Neuron (in vitro differentiated cells): Measurements from ENCODE around the gene NQO2.
"Not testable (repeated sequence)": the region's sequence is repeated elsewhere in the genome, so short reads cannot be mapped to it uniquely, and the experiment has no call there.

Experiments
- H2AFZ ChIP-seq: one replicate; pipeline ENCODE4 v1.6.1; 2013; ENCODE audit warnings: low read depth, mild to moderate bottlenecking, inconsistent platforms, low read length, moderate library complexity
- H3K27me3 ChIP-seq: one replicate; pipeline ENCODE4 v1.6.1; 2013; ENCODE audit warnings: low read length; ENCODE audit not compliant: insufficient read depth
- H3K36me3 ChIP-seq: one replicate; pipeline ENCODE4 v1.6.1; 2013; ENCODE audit warnings: low read length; ENCODE audit not compliant: insufficient read depth
- H3K4me1 ChIP-seq: one replicate; pipeline ENCODE4 v1.6.1; 2013; ENCODE audit warnings: low read length; ENCODE audit not compliant: insufficient read depth
- H3K4me3 ChIP-seq: 2 replicates; pipeline ENCODE4 v1.5.1; 2013; ENCODE audit warnings: mild to moderate bottlenecking, low read length, moderate library complexity
- H3K9me3 ChIP-seq: one replicate; pipeline ENCODE4 v1.6.1; 2013; ENCODE audit warnings: low read length

The NQO2 gene

DNA sequence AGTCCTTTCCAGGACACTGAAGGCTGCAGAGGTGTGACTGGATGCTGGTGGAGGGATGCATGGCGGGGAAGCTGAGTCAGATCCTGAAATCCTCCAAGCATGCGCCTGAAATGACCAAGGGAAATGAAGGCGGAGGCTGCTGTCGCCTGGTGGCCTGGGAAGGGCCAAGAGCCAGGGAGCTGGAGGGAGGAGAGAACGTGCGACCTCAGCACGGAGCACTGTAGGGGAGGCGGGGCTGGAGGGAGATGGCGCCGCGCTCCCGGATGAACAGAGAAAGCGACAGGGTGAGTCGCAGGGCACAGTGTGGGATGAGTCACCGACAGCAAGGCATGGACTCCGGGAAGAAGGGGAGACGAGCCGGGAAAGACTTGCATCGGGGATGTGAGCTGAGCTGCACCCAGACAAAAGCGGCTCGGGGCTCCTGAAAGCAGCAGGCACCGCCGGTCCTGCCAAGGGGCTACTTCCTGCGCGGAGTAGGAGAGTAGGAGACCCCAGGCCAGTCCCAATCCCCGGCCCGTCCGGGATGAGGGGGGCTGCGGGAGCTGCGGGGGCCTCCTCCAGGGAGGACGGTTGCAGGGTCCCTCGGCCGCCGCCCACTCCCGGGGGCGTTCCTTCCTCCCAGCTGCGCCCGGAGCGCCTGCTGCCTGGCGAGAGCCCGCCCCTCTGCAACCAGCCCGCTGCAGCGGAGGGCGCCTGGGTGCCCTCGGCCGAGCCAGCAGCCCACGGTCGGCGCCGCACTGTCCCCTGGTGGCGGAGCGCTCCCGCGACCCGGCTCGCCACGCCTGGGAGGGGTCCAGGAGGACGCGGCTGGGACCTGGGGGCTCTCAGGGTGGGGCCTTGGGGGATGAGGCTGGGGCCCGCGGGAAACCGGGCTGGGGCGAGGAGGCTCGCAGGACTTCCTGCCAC is 11.0 kb upstream of the NQO2 start:
- Histone ChIP-seq H3K36me3 (no peaks in the 10 kb centered on the region), H3K27me3 (no peaks in the 10 kb centered on the region), H3K4me3 (peak overlapping the region; percentile 61), H2AFZ (peak overlapping the region; percentile 42), H3K9me3 (no peaks in the 10 kb centered on the region), H3K4me1 (peaks cover 25% of the 10 kb centered on the region)

DNA sequence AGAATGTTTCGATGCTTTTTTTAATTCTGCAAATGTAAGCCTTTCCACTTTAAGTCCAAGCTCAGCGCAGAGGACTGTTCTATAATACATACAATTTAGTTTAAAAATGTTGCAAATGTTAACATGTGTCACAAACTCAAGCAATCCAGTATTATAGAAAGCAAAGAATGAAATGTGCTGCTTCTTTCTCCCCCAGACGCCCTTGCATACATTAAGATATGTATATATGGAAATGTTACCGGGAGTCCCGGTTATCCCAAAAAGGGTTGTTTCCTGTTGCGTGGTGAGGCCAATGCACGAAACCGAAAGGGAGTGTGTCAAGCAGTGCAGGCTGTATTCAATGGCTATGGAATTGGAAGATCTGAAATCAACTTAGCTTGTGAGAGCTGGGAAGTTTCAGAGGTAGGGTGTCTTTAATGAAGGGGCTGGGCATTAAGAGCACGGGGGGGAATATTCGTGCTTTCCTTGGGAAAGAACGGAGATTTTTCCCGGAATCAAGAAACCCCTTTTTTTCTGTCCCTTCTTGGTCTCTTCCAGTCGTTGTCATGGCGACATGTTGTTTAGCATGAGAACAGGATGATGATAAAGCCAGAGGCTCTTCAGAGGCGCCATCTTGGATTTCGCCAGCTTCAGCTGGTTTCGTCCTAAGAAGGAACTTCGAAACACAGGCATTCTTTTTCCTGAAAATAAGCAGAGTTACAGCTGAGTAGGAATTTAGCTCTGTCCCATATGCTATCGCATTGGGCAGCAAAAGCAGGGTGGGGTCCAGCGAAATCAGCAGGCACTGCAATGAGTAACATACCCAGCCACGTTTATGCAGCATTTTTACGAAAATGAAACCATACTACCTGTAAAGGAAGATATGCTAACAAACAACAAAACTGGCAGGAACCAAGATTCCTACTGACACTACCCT is 10.1 kb upstream of the NQO2 start:
- Histone ChIP-seq H3K27me3 (no peaks in the 10 kb centered on the region), H3K4me3 (peak overlapping the region; percentile 61), H3K9me3 (no peaks in the 10 kb centered on the region), H2AFZ (no peak overlapping the region), H3K36me3 (no peaks in the 10 kb centered on the region), H3K4me1 (peaks cover 25% of the 10 kb centered on the region)

DNA sequence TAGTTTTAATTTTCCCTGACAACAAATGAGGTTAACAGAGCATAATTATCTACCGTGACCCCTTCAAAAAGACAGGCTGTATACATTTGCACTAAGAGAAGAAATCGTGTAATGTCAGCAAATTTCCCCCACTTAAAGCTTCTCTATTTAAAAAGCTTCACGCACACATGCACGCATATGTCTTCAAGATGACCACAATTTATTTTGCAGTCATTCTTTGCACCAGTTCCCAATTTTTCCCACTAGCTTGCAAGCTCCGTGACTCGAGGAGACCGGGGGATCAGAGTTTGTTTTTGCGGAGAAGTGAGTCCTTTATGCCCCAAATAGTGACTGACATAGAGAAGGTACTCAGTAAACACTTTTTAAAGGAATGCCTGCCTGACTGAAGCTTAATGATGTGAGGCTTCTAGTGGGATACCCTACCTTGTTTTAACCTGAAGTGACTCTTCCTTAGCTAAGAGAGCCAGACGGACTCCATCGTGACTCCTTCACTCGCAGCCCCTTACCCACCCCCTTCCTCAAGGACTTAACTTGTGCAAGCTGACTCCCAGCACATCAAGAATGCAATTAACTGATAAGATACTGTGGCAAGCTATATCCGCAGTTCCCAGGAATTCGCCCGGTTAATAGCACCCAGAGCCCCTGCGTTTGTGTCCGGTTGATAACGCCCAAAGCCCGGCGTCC is 9.3 kb upstream of the NQO2 start:
- peak overlapping the region; percentile 61 for H3K4me3 ChIP-seq
- H2AFZ ChIP-seq, result no peak overlapping the region
- H3K27me3 ChIP-seq, result no peaks in the 10 kb centered on the region
- no peaks in the 10 kb centered on the region for H3K36me3 ChIP-seq
- peaks cover 25% of the 10 kb centered on the region for H3K4me1 ChIP-seq
- H3K9me3 ChIP-seq, result no peaks in the 10 kb centered on the region

DNA sequence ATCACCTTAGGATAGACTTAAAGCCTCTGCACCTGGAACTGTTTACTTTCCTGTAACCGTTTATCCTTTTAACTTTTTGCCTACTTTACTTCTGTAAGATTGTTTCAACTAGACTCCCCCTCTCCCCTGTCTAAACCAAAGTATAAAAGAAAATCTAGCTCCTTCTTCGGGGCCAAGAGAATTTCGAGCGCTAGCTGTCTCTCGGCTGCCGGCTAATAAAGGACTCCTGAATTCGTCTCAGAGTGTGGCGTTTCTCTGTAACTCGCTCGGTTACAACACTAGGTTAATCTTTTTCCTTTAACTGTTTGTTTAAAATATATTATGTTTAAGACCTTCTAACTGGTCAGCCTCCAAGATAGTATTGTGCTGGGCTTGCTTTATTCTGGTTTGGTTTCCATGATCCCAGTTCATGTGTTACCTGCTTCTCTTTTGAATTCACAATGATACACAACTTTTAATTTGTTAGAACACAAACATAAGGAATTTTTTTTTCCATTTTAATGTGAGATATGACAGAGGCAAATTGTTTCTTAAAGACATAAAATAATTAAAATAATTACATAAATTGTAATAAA is 8.7 kb upstream of the NQO2 start:
- Histone ChIP-seq H2AFZ (no peak overlapping the region), H3K27me3 (no peaks in the 10 kb centered on the region), H3K36me3 (no peaks in the 10 kb centered on the region), H3K4me3 (no peak overlapping the region), H3K4me1 (peaks cover 20% of the 10 kb centered on the region), H3K9me3 (no peaks in the 10 kb centered on the region)

DNA sequence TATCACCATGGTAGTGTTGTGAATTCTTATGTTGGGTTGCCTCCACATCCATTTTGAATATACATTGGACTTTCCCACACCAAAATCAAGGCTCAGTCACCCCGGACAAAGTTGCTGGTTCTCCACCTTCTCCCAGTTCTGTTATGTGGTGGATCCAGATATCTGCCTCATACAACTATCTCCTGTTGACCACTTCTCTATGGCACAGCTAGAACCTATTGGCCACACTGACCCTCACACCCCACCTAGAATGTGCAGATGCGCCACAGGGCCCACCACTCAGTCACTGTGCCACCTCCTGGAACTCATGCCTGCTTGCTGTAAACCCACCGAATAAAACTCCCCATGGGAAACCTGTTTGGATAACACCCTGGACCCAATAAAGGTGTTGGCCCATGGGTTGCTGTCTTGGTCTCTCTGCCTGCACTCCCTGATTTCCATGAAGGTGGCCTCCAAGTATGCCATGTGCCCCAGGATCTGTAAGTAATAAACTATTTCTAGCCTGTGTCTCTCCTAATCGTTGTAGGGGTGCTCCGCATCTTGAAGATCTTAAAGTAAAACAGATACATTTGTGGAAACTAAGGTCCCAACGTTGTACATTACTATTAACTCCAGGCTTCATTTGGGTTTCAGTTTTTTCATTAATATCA is 7.2 kb upstream of the NQO2 start:
- Histone ChIP-seq H3K36me3 (no peaks in the 10 kb centered on the region), H2AFZ (no peak overlapping the region), H3K9me3 (no peaks in the 10 kb centered on the region), H3K4me3 (no peak overlapping the region), H3K4me1 (peaks cover 20% of the 10 kb centered on the region), H3K27me3 (no peaks in the 10 kb centered on the region)

DNA sequence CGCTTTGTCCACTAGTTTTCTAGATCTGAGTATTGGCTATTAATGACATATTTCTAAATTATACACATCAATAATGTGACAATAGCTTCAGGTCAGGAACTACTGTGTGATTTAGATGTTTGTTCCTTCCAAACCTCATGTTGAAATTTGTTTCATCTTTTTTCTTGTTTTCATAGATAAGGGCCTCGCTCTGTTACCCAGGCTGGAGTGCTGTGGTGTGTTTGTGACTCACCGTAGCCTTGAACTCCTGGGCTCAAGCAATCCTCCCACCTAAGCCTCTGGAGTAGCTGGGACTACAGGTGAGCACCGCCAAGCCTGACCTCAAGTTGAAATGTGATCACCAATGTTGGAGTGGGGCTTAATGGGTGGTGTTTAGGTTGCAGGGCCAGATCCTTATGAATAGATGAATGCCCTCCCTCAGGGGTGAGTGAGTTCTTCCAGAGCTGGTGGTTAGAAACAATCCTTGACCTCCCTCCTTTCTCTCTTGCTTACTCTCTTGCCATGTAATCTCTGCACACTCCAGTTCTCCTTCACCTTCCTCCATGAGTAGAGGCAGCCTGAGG is 5.9 kb upstream of the NQO2 start:
- no peak overlapping the region for H2AFZ ChIP-seq
- H3K9me3 ChIP-seq, result no peaks in the 10 kb centered on the region
- no peak overlapping the region for H3K4me3 ChIP-seq
- no peaks in the 10 kb centered on the region for H3K27me3 ChIP-seq
- H3K36me3 ChIP-seq, result no peaks in the 10 kb centered on the region
- peaks cover 22% of the 10 kb centered on the region for H3K4me1 ChIP-seq

DNA sequence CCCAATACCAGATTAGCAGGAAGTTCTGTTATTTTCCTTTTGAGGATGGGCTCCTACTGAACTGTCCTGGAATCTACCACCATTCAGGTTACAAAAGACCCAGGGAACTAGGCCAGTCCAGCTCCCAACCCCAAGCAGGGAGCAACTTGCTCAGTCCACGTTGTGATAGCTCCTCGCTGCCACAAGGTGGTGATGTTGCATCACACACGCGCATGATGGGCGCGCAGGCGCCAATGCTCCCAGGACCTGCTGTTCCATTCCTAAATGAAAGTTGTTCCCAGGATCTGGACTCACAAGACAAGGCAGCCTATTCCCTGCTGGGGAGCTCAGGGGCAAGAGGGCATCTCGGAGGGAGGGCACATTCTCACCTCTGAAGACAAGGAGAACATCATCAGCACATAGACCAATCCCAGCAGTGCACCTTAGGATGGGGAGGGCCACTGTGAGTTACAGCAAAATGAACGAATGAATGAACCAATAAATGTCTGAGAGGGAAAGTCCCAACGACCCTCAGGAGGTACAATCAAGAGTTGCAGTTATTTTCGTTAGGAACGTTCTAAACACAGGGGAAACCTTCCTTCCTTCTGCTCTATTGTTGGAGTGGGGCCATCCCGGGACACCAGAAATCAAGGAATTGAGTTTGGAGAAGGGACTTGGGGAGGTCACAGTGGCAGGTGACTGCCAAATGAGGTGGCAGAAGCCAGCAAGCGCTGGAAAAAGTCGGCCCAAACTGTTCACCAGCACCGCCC is 1.3 kb upstream of the NQO2 start:
- H3K27me3 ChIP-seq, H3K9me3 ChIP-seq, H3K36me3 ChIP-seq: not testable (repeated sequence)
- Histone ChIP-seq H2AFZ (peak overlapping the region; percentile 27), H3K4me3 (peak overlapping the region; percentile 62), H3K4me1 (peaks cover 19% of the 10 kb centered on the region)

DNA sequence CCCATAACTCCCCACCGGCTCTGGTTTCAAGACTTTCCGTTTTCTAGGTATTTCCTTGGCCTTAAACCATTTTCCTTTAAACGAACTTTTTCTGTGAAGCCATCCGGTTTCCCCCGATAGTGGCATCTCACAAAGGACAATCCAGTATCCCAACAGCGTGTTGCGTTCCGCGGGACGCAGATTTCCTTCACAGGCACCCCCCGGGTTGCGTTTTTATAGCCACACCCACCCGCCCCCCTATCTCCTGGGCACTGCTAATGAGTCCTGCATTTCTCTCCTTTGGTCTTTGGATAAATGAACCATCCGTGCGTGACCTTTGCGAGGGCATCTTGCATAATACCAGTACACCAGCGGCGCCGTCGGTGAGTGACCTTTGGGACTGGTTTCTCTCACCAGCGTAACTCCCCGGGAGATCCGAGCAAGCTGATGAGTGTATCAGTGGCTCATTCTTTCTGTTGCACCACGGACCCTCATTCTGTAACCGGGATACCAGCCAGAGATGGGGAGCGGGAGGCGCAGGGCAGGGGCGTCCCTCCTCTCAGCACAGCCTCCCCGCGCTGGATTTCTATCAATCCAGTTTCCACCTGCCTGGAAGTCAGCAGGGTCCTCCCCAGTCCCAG is 586 bp upstream of the NQO2 start:
- Histone ChIP-seq H2AFZ (peak overlapping the region; percentile 27), H3K27me3 (no peaks in the 10 kb centered on the region), H3K36me3 (no peaks in the 10 kb centered on the region), H3K4me1 (peaks cover 19% of the 10 kb centered on the region), H3K4me3 (peak overlapping the region; percentile 62), H3K9me3 (no peaks in the 10 kb centered on the region)

DNA sequence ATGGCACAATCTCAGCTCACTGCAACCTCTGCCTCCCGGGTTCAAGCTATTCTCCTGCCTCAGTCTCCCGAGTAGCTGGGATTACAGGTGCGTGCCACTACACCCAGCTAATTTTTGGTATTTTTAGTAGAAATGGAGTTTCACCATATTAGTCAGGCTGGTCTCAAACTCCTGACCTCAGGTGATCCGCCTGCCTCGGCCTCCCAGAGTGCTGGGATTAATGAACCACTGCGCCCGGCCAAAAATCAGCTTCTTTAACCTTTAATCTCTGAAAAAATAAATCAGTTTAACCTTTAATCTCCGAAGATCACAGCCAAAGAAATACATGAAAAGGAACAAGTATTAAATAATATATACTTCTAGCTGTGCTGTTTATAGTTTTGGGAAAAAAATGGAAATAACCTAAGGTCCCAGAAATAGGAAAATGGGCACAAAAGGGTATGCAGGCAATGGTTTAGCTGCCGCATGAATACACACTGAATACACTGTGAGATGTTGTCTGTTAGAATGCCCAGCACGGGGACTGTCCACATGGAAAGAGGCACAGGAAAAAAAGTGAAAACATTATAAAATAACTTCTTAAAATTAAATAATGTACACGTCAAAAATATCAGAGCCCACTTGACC is 1.6 kb downstream of the NQO2 start:
- no peaks in the 10 kb centered on the region for H3K27me3 ChIP-seq
- H3K9me3 ChIP-seq, result no peaks in the 10 kb centered on the region
- H3K4me1 ChIP-seq, result peaks cover 19% of the 10 kb centered on the region
- peaks cover 16% of the 10 kb centered on the region for H3K36me3 ChIP-seq
- H3K4me3 ChIP-seq, result no peak overlapping the region
- no peak overlapping the region for H2AFZ ChIP-seq

DNA sequence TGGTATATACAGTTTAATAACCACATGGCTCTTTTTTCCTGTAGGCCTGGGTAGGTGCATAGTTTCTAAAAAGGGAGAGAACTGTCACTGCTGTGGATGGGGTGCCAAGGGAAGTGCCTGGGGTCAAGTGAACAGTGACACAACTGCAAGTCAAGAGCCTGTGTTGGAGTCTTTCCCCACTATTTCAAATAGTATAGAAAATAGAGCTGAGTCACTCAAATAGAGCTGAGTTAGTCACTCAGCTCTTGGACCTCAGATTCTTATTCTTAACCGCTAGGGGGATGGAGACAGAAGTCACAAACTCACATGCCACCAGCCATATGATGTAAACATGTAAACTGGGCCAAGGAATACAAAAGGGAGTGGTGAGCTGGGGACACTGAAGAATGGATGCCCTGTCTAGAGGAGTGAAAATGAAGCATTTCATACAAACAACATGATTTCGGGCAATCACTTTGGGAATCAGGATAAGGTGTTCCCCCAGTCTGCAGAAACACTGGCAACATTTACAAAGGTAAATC is 2.1 kb downstream of the NQO2 start:
- H3K4me1 ChIP-seq, result peaks cover 19% of the 10 kb centered on the region
- H3K4me3 ChIP-seq, result no peak overlapping the region
- no peaks in the 10 kb centered on the region for H3K27me3 ChIP-seq
- no peak overlapping the region for H2AFZ ChIP-seq
- H3K9me3 ChIP-seq, result no peaks in the 10 kb centered on the region
- H3K36me3 ChIP-seq, result peaks cover 18% of the 10 kb centered on the region

DNA sequence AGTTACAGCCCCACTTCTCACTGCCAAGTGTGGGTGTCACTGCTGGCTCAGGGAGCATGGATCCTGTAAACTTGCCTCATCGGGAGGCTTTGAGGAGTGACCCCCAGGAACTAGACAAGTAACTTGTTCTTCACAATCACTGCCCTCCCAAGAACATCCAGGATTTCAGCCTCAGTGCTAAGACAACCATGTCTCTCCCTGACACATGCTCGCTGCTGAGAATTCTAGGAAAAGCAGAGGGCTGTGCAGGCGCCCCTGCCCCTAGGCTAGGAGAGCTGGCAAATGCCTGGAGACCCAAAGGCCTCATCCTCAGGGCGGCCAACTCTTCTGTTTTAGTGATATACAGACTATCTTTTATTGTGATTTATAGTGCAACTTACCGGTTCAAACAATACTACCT is 3.5 kb downstream of the NQO2 start:
- not testable (repeated sequence) for H3K9me3 ChIP-seq, H2AFZ ChIP-seq, H3K4me3 ChIP-seq, H3K27me3 ChIP-seq
- Histone ChIP-seq H3K36me3 (peaks cover 26% of the 10 kb centered on the region), H3K4me1 (peaks cover 16% of the 10 kb centered on the region)
